ENCODE measurements around the gene MGME1.

MGME1 gene

GRCh38 chr20:17976305-17976704 is 7.5 kb downstream of the MGME1 start:
- Histone ChIP-seq H3K27ac (no peak overlapping the region), H3K4me3 (no peak overlapping the region)
- no peak for TF ChIP-seq CTCF (IDR thresholded peaks at IDR 0.05)
- DNase-seq (ENCODE audit: low spot score), result no peak

GRCh38 chr20:17985388-17986018 is 16.7 kb downstream of the MGME1 start:
- Histone ChIP-seq H3K27ac (no peak overlapping the region), H3K4me3 (no peak overlapping the region)
- no peak for TF ChIP-seq CTCF (IDR thresholded peaks at IDR 0.05)
- no peak for DNase-seq (ENCODE audit: low spot score)

GRCh38 chr20:17987988-17988387 is 19.2 kb downstream of the MGME1 start:
- no peak for DNase-seq (ENCODE audit: low spot score)
- TF ChIP-seq CTCF (IDR thresholded peaks at IDR 0.05), result no peak
- H3K27ac ChIP-seq, result no peak overlapping the region
- no peak overlapping the region for H3K4me3 ChIP-seq

- no peak overlapping the region for H3K27ac ChIP-seq
- H3K4me3 ChIP-seq, result no peak overlapping the region
- no peak for TF ChIP-seq CTCF (IDR thresholded peaks at IDR 0.05)
- DNase-seq (ENCODE audit: low spot score), result no peak
Measured at GRCh38 chr20:17990278-17990972, 21.6 kb downstream of the MGME1 start.

GRCh38 chr20:17992224-17992637 is 23.4 kb downstream of the MGME1 start:
- DNase-seq (ENCODE audit: low spot score), result no peak
- TF ChIP-seq CTCF (IDR thresholded peaks at IDR 0.05), result no peak
- H3K4me3 ChIP-seq, result no peak overlapping the region
- no peak overlapping the region for H3K27ac ChIP-seq

GRCh38 chr20:17992847-17993513 is 24.2 kb downstream of the MGME1 start:
- TF ChIP-seq CTCF (IDR thresholded peaks at IDR 0.05), result no peak
- DNase-seq (ENCODE audit: low spot score), result no peak
- H3K27ac ChIP-seq, result no peak overlapping the region
- H3K4me3 ChIP-seq, result no peak overlapping the region
